ENCODE data around the gene KCNQ1.

KCNQ1 gene

DNA sequence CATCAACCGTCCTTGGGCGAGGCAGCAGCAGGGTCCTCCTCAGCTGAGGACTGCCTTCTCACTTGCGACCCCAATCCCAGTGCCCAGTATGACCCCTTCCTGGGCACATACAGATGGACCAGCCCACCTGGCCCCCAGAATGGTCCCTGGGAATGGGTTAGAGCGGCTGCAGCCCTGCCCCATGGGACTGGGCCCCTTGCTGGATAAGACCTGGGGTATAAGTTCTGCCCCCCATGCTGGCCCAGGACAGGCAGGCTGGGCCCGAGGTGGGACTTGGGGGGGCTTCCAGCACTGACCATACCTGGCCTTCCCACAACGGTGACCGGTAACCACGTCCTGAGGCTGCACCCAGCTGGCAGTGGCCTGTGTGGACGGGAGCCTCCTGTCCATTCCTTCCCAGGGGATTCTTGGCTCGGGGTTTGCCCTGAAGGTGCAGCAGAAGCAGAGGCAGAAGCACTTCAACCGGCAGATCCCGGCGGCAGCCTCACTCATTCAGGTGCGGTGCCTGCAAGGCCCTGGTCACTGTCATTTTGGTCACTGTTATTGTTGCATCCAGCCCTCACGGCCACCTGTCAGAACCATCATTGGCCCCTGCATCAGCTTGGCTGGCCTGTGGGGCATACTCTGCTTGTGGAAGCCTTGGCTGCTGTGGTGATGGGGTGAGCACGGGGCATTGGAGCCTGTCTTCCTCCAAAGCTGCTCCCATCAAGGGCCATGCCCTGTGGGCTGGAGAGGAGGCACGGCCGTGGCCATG, 140.2 kb downstream of the KCNQ1 start:
- Histone ChIP-seq H3K36me3 (ENCODE audit: insufficient read depth, low read length) (no peaks in the 10 kb centered on the region), H3K27me3 (ENCODE audit: insufficient read depth, low read length) (no peaks in the 10 kb centered on the region), H3K27ac (ENCODE audit: low read depth, low read length) (no peak overlapping the region), H3K79me2 (ENCODE audit: control insufficient read depth, insufficient read depth, low read length, unreplicated experiment) (no peaks in the 10 kb centered on the region), H3K4me1 (ENCODE audit: control insufficient read depth, insufficient read depth, low read length, unreplicated experiment) (no peaks in the 10 kb centered on the region), H3K4me3 (ENCODE audit: low read depth, low read length) (no peak overlapping the region), H2AFZ (ENCODE audit: low read length, unreplicated experiment) (no peak overlapping the region)

DNA sequence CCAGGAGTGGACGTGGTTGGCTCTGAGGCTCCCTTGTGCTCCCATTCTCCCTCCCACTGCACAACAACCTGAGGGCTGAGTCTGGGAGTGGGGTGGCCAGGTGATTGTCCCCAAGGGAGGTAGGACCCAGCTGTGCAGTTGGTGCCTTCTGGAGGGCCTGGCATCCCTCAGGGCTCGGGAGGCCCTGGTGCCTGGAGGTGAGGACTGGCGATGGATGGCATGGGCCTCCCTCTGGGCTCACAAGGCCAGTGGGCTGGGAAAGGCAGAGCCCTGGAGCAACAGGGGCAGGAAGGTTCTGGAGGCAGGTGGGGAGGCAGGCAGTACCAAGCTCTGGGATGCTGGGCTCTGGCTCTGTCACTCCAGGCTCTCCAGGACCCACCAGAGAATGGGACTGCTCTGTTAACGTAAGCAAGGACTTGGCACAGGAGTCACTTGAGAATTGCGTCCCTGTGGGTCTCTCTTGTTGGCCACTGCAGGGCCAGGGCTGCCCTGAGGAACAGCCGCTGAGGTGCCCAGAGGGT, 140.8 kb downstream of the KCNQ1 start:
- Histone ChIP-seq H3K4me3 (ENCODE audit: low read depth, low read length) (no peak overlapping the region), H3K79me2 (ENCODE audit: control insufficient read depth, insufficient read depth, low read length, unreplicated experiment) (no peaks in the 10 kb centered on the region), H3K4me1 (ENCODE audit: control insufficient read depth, insufficient read depth, low read length, unreplicated experiment) (no peaks in the 10 kb centered on the region), H3K27me3 (ENCODE audit: insufficient read depth, low read length) (peaks cover 3% of the 10 kb centered on the region; the same call in 1 of the 2 replicates), H3K36me3 (ENCODE audit: insufficient read depth, low read length) (no peaks in the 10 kb centered on the region), H3K27ac (ENCODE audit: low read depth, low read length) (no peak overlapping the region), H2AFZ (ENCODE audit: low read length, unreplicated experiment) (no peak overlapping the region)

DNA sequence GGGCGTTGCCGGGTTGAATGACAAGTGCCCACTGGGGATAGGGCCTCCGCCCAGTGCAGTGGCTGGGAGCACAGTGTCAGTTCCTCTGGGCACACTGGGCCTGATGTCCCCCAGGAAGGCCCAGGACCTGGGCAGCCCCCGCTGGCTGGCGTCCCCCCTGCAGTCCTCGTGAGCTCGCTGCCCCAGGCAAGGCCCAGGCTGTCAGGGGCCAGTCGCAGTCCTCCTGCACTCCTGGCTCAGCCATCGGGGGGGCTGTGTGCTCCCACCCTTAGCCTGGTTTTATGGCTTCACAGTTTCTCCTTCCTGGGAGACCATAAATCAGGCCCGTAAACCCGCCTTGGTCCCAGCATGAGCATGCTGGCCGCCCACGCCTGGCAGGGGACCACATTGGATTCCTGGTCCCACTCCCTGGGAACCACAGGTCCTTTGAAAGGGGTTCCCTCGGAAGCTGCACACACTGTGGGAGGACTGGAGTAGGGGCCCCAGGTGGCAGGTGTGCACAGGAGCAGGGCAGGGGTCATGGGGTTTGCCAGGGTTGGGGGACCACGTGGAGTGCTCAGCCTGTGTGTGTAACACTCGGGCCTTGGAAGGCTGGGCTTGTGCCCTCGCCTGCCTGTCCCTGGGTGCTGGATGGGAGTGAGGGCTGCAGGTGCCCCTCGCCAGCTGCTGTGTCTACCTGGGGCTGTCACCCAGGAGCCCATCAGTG, 141.4 kb downstream of the KCNQ1 start:
- H3K36me3 ChIP-seq (ENCODE audit: insufficient read depth, low read length), result no peaks in the 10 kb centered on the region
- H3K4me3 ChIP-seq (ENCODE audit: low read depth, low read length), result no peak overlapping the region
- H3K27me3 ChIP-seq (ENCODE audit: insufficient read depth, low read length), result peaks cover 9% of the 10 kb centered on the region
- H3K4me1 ChIP-seq (ENCODE audit: control insufficient read depth, insufficient read depth, low read length, unreplicated experiment), result no peaks in the 10 kb centered on the region
- H3K79me2 ChIP-seq (ENCODE audit: control insufficient read depth, insufficient read depth, low read length, unreplicated experiment), result no peaks in the 10 kb centered on the region
- no peak overlapping the region for H2AFZ ChIP-seq (ENCODE audit: low read length, unreplicated experiment)
- no peak overlapping the region for H3K27ac ChIP-seq (ENCODE audit: low read depth, low read length)

DNA sequence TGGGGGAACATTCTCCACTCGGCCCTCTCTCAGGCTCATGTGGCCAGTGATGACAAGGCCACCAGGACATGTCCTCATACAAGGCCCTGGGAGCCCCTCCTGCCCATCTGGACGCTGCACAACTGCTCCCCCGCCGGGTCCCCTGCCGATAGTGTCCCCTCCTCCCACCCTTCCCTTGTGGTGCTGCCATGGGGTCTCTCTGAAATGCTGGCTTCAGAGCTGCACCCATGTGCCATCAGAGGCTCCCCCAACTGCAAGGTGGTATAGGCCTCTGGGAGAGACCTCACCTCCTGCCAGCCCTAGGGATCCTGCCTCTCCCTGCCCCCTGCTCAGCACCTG, 142.0 kb downstream of the KCNQ1 start:
- H3K79me2 ChIP-seq (ENCODE audit: control insufficient read depth, insufficient read depth, low read length, unreplicated experiment), result no peaks in the 10 kb centered on the region
- peaks cover 15% of the 10 kb centered on the region for H3K27me3 ChIP-seq (ENCODE audit: insufficient read depth, low read length)
- H2AFZ ChIP-seq (ENCODE audit: low read length, unreplicated experiment), result no peak overlapping the region
- no peaks in the 10 kb centered on the region for H3K36me3 ChIP-seq (ENCODE audit: insufficient read depth, low read length)
- H3K4me3 ChIP-seq (ENCODE audit: low read depth, low read length), result no peak overlapping the region
- H3K4me1 ChIP-seq (ENCODE audit: control insufficient read depth, insufficient read depth, low read length, unreplicated experiment), result no peaks in the 10 kb centered on the region
- H3K27ac ChIP-seq (ENCODE audit: low read depth, low read length), result no peak overlapping the region

DNA sequence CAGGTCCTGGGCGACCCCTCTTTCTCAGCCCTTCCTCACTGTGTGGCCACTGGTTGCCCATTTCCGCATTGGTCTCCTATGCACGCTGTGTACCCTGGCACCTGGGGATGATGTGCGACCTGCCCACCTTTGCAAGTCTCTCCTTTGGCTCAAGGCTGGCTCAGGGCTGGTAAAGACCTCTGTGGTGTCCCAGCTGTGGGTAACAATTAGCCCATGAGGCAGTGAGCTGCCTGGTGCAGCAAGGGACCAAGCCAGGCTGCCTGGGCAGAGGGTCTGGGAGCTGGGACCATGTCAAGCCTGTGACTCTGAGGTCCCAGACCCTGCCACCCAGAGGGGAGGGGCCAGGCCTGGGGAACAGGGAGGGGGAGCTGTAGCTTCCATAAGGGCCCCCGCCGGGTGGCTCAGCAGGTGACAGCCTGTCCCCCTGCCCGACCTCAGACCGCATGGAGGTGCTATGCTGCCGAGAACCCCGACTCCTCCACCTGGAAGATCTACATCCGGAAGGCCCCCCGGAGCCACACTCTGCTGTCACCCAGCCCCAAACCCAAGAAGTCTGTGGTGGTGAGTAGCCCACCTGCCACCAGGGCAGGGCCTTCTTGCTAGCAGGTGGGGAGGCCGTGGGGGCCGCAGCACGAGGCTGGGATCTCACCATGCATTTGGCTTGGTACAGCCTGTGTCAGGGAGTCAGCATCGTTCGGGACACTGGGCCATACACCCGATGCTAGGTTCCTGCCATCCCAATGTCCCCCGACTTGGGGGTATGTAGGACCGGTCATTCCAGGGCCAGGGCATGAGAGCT, 142.5 kb downstream of the KCNQ1 start:
- no peaks in the 10 kb centered on the region for H3K4me1 ChIP-seq (ENCODE audit: control insufficient read depth, insufficient read depth, low read length, unreplicated experiment)
- no peak overlapping the region for H2AFZ ChIP-seq (ENCODE audit: low read length, unreplicated experiment)
- no peak overlapping the region for H3K4me3 ChIP-seq (ENCODE audit: low read depth, low read length)
- peaks cover 15% of the 10 kb centered on the region for H3K27me3 ChIP-seq (ENCODE audit: insufficient read depth, low read length)
- H3K27ac ChIP-seq (ENCODE audit: low read depth, low read length), result no peak overlapping the region
- H3K79me2 ChIP-seq (ENCODE audit: control insufficient read depth, insufficient read depth, low read length, unreplicated experiment), result no peaks in the 10 kb centered on the region
- no peaks in the 10 kb centered on the region for H3K36me3 ChIP-seq (ENCODE audit: insufficient read depth, low read length)

DNA sequence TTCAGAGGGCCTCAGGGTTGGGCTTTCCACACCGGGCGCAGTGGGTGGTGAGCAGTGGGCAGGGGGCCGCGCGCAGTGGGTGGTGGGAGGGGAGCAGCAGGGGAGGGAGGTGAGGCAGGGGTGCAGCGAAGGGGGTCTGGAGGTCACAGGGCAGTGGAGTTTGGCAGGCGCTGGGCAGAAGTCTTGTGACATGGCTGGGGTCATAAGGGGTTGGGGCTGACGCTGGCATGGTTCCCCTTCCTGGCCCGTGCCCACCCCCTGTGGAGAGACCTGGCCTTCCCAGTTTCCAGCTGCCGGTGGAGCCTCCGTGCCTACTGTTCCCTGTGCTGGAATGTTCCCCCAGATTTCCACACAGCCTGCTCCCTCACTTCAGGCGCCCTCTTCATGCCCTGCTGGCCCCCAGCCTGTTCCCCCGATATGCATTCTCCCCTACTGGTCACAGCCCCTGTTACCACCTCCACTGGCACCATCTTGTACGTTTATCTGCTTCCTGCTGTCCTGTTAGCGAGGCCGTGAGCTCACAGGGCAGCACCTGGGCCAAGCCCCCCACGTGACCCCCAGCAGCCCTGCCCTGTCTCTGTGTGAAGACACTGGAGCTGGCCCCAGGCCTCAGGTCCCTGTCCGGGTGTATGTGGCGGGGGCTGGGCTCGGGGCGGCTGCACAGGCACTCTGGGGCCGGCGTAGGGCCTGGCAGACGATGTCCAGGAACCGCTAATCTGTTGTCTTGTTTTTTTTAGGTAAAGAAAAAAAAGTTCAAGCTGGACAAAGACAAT, 143.4 kb downstream of the KCNQ1 start:
- H3K27ac ChIP-seq (ENCODE audit: low read depth, low read length), result no peak overlapping the region
- H3K4me1 ChIP-seq (ENCODE audit: control insufficient read depth, insufficient read depth, low read length, unreplicated experiment), result no peaks in the 10 kb centered on the region
- H2AFZ ChIP-seq (ENCODE audit: low read length, unreplicated experiment), result no peak overlapping the region
- peaks cover 19% of the 10 kb centered on the region for H3K27me3 ChIP-seq (ENCODE audit: insufficient read depth, low read length)
- H3K79me2 ChIP-seq (ENCODE audit: control insufficient read depth, insufficient read depth, low read length, unreplicated experiment), result no peaks in the 10 kb centered on the region
- H3K36me3 ChIP-seq (ENCODE audit: insufficient read depth, low read length), result no peaks in the 10 kb centered on the region
- H3K4me3 ChIP-seq (ENCODE audit: low read depth, low read length), result no peak overlapping the region

DNA sequence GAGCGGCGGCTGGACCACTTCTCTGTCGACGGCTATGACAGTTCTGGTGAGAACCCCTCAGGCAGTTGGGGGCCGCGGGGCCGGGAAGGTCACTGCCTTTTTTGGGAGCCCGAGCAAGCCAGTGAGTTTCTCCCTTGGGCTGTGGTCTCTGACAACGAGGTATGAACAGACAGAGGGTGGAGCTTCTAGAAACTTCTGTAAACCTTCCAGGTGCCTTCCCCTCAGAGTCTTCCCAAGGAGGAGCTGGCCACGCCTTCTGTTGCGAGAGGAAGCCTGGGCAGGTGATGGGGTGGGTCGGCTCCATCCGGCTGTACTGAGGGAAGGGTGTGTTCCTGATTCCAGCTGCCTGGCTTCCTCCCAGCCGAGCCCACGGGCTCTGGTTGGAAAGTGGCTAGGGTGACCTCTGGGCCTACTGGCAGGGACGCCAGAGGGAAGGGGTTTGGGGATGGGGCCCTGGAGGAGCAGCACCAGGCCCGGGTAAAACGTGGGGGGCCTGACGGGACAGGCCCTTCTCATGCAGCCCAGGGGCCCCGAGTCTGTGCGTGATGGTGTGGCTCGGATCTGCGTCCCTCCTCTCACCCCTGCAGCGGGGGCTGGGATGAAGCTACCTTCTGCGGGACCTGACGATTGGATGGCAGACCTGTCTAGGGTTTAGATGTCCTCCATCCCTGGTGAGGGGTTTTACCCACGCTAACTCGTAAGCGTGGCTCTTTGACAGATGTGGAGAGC, 144.2 kb downstream of the KCNQ1 start:
- H2AFZ ChIP-seq (ENCODE audit: low read length, unreplicated experiment), result no peak overlapping the region
- H3K27ac ChIP-seq (ENCODE audit: low read depth, low read length), result no peak overlapping the region
- peaks cover 28% of the 10 kb centered on the region for H3K27me3 ChIP-seq (ENCODE audit: insufficient read depth, low read length)
- H3K36me3 ChIP-seq (ENCODE audit: insufficient read depth, low read length), result no peaks in the 10 kb centered on the region
- no peaks in the 10 kb centered on the region for H3K79me2 ChIP-seq (ENCODE audit: control insufficient read depth, insufficient read depth, low read length, unreplicated experiment)
- H3K4me1 ChIP-seq (ENCODE audit: control insufficient read depth, insufficient read depth, low read length, unreplicated experiment), result no peaks in the 10 kb centered on the region
- H3K4me3 ChIP-seq (ENCODE audit: low read depth, low read length), result no peak overlapping the region

DNA sequence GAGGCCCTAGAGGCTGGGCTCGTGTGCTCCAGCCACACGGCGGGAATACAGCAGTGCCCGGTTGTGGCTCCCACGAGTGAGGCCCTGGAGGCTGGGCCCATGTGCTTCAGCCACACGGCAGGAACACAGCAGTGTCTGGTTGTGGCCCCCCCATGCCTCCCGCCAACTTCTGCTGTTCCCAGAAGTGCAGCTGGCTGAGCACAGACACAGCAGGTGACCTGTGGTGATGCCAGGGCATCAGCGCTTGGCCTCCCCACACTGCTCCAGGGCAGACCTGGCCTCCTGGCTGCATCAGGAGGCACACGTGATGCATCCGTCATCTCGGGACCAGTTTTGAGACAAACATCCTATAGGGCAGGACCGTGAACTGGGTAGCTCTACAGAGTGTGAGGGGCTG, 144.7 kb downstream of the KCNQ1 start:
- Histone ChIP-seq H3K79me2 (ENCODE audit: control insufficient read depth, insufficient read depth, low read length, unreplicated experiment) (no peaks in the 10 kb centered on the region), H3K36me3 (ENCODE audit: insufficient read depth, low read length) (no peaks in the 10 kb centered on the region), H3K4me1 (ENCODE audit: control insufficient read depth, insufficient read depth, low read length, unreplicated experiment) (no peaks in the 10 kb centered on the region), H2AFZ (ENCODE audit: low read length, unreplicated experiment) (no peak overlapping the region), H3K27me3 (ENCODE audit: insufficient read depth, low read length) (peaks cover 33% of the 10 kb centered on the region), H3K4me3 (ENCODE audit: low read depth, low read length) (no peak overlapping the region), H3K27ac (ENCODE audit: low read depth, low read length) (no peak overlapping the region)

DNA sequence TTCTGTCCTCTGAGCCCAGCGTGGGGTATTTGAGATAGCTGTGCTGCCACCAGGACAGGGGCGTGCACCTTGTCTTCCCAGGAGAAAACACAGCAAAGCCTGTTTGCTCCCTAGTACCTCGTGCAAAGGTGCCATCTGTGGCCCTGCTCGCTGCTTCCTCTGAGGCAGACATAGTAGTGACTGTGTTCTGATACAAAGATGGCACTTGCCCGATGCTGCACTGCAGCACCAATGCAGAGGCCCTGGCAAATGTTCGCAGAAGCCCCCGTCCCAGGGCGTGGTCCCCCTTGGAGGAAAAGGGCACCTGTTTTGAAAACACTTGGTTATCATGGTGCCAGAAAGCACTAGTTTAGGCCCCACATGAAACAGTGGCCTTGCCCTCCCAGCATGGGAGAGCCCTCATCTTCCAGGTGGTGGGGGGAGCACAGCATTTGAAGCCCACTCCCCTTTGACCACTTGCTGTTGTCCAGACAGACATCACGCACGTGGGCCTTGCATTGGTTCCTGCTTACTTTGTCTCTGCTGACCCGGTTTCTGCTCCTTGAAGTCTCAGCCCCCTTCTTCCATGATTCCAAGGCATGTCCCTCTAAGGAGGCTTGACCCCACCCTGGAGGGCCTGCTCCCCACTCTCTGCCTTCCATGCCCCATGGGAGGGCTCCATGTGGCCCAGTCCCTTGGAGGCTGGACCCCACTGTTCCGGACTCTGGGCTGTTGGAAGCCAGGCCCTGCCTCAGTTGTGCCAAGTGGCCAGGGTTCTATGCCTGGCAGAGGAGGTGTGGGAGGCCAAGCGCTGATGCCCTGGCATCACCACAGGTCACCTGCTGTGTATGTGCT, 145.5 kb downstream of the KCNQ1 start:
- Histone ChIP-seq H3K27ac (ENCODE audit: low read depth, low read length) (no peak overlapping the region), H3K36me3 (ENCODE audit: insufficient read depth, low read length) (no peaks in the 10 kb centered on the region), H3K79me2 (ENCODE audit: control insufficient read depth, insufficient read depth, low read length, unreplicated experiment) (no peaks in the 10 kb centered on the region), H3K4me1 (ENCODE audit: control insufficient read depth, insufficient read depth, low read length, unreplicated experiment) (no peaks in the 10 kb centered on the region), H3K4me3 (ENCODE audit: low read depth, low read length) (no peak overlapping the region), H3K27me3 (ENCODE audit: insufficient read depth, low read length) (peaks cover 41% of the 10 kb centered on the region), H2AFZ (ENCODE audit: low read length, unreplicated experiment) (no peak overlapping the region)

Data from ACC112 (cell line).